A673 (cell line): ENCODE measurements around the gene PTPRK.

Experiments
- EZH2 ChIP-seq: fragments of 200-600 bp; sonication (generic); IDR thresholded peaks from 2 replicates; pipeline ENCODE4 v1.6.1; 2017; ENCODE audit warnings: borderline replicate concordance, low read depth, mild to moderate bottlenecking, mixed read lengths, antibody characterized with exemption, low read length; ENCODE audit not compliant: poor library complexity, severe bottlenecking
- TF ChIP-seq, protein P1 (sequence below): fragments of 300-800, 200-600 bp; sonication (generic); conservative IDR thresholded peaks from 2 replicates; pipeline ENCODE4 v1.5.1; 2017; ENCODE audit warnings: low read depth, mild to moderate bottlenecking, antibody characterized with exemption, low read length, moderate library complexity, mixed read lengths

DNA sequence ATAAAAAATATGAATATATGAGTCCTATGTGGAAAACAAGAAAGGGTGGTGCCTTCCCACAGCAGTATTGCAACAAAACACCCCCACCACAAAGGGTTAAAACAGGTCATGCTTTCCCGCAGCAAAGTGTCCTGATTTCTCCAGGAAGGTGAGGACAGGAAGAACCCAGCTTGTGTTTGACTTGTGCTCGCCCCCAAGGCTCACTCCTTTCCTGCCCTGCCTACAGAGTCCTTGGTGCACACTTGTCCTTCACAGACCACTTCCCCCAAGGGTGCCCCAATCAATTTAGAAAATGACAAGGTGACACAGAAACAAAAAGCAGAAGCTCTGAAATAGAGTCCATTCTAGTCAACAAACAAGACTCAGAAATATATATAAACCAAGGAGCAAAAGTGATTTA, 237.4 kb downstream of the PTPRK start:
- TF ChIP-seq, protein P1, sequence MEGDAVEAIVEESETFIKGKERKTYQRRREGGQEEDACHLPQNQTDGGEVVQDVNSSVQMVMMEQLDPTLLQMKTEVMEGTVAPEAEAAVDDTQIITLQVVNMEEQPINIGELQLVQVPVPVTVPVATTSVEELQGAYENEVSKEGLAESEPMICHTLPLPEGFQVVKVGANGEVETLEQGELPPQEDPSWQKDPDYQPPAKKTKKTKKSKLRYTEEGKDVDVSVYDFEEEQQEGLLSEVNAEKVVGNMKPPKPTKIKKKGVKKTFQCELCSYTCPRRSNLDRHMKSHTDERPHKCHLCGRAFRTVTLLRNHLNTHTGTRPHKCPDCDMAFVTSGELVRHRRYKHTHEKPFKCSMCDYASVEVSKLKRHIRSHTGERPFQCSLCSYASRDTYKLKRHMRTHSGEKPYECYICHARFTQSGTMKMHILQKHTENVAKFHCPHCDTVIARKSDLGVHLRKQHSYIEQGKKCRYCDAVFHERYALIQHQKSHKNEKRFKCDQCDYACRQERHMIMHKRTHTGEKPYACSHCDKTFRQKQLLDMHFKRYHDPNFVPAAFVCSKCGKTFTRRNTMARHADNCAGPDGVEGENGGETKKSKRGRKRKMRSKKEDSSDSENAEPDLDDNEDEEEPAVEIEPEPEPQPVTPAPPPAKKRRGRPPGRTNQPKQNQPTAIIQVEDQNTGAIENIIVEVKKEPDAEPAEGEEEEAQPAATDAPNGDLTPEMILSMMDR: no peak
- no peak for TF ChIP-seq EZH2
